IMR-90 (cell line): Measurements from ENCODE around the gene LIPK. TPM values are rescaled to one million over a fixed set of nuclear protein-coding genes. Genes with fewer than 3 reads are reported as not detected.

Experiments used
- ATAC-seq: fragments of 200-7000 bp; cut with Tn5 transposase; 2 replicates; pipeline ENCODE4 v1.9.1; 2020; ENCODE audit warnings: low read depth, mild to moderate bottlenecking, moderate library complexity
- BruUV-seq: library from RNA; stranded (reverse); fragments of 400-500 nt; replicated peaks from 2 replicates; lab custom pipeline; 2021; lab: Mats Ljungman, UMichigan
- CTCF ChIA-PET: fragments of 300-600 bp; formaldehyde crosslinking; extraction: SDS; loops from one replicate; lab custom pipeline; 2021; ENCODE audit warnings: antibody characterized with exemption; lab: Yijun Ruan, JAX
- POLR2A ChIA-PET: fragments of 300-600 bp; sonication (Branson Sonifier 250); formaldehyde crosslinking; loops from one replicate; lab custom pipeline; 2022; ENCODE audit warnings: antibody characterized with exemption; ENCODE audit not compliant: unreplicated experiment; lab: Charles Lee
- DNase-seq: peaks from one replicate; pipeline ENCODE4 v3.0.0; 2013
- H2AFZ ChIP-seq: replicated peaks from 2 replicates; pipeline ENCODE3; 2013; ENCODE audit warnings: low read length, mild to moderate bottlenecking; ENCODE audit not compliant: poor library complexity
- H2AK5ac ChIP-seq: 2 replicates; pipeline ENCODE4 v1.6.1; 2013; ENCODE audit warnings: low read depth, low read length, inconsistent platforms
- H2AK9ac ChIP-seq: replicated peaks from 2 replicates; pipeline ENCODE3; 2013; ENCODE audit warnings: mild to moderate bottlenecking, low read depth, low read length, moderate library complexity; ENCODE audit not compliant: poor library complexity
- H2BK120ac ChIP-seq: 2 replicates; pipeline ENCODE4 v1.6.1; 2013; ENCODE audit warnings: low read depth, low read length, inconsistent platforms
- H2BK15ac ChIP-seq: 3 replicates; pipeline ENCODE4 v1.6.1; 2013; ENCODE audit warnings: low read depth, low read length, inconsistent platforms
- H2BK20ac ChIP-seq: 2 replicates; pipeline ENCODE4 v1.6.1; 2013; ENCODE audit warnings: low read depth, mild to moderate bottlenecking, inconsistent platforms, low read length, moderate library complexity
- H2BK5ac ChIP-seq: 2 replicates; pipeline ENCODE4 v1.6.1; 2013; ENCODE audit warnings: mild to moderate bottlenecking, low read depth, low read length, inconsistent platforms; ENCODE audit not compliant: poor library complexity, severe bottlenecking
- H3K14ac ChIP-seq: replicated peaks from 2 replicates; pipeline ENCODE4 v1.6.1; 2013; ENCODE audit warnings: low read depth, low read length, inconsistent platforms
- H3K18ac ChIP-seq: 2 replicates; pipeline ENCODE4 v1.6.1; 2013; ENCODE audit warnings: low read depth, low read length, control low read depth
- H3K23ac ChIP-seq: 2 replicates; pipeline ENCODE4 v1.6.1; 2013; ENCODE audit warnings: low read depth, low read length, inconsistent platforms
- H3K27ac ChIP-seq: 2 replicates; pipeline ENCODE4 v1.5.1; 2013; ENCODE audit warnings: mild to moderate bottlenecking, control low read depth, low read length; ENCODE audit not compliant: insufficient read depth
- H3K27me3 ChIP-seq: 2 replicates; pipeline ENCODE4 v1.6.1; 2013; ENCODE audit warnings: low read length; ENCODE audit not compliant: control insufficient read depth, insufficient read depth
- H3K36me3 ChIP-seq: 2 replicates; pipeline ENCODE4 v1.6.1; 2013; ENCODE audit warnings: low read length, mixed read lengths; ENCODE audit not compliant: control insufficient read depth, insufficient read depth
- H3K4ac ChIP-seq: 2 replicates; pipeline ENCODE4 v1.6.1; 2013; ENCODE audit warnings: low read depth, low read length, inconsistent platforms
- H3K4me1 ChIP-seq: 2 replicates; pipeline ENCODE4 v1.6.1; 2013; ENCODE audit warnings: low read length, mixed read lengths; ENCODE audit not compliant: control insufficient read depth, insufficient read depth
- H3K4me2 ChIP-seq: 2 replicates; pipeline ENCODE4 v1.6.1; 2013; ENCODE audit warnings: low read depth, mild to moderate bottlenecking, control low read depth, low read length, moderate library complexity
- H3K4me3 ChIP-seq: 2 replicates; pipeline ENCODE4 v1.5.1; 2013; ENCODE audit warnings: low read depth, mild to moderate bottlenecking, control low read depth, low read length, moderate library complexity; ENCODE audit not compliant: insufficient read depth
- H3K56ac ChIP-seq: 2 replicates; pipeline ENCODE4 v1.6.1; 2013; ENCODE audit warnings: low read length, inconsistent platforms; ENCODE audit not compliant: insufficient read depth; ENCODE audit errors: extremely low read depth
- H3K79me1 ChIP-seq, 2 experiments: 2 replicates each; pipeline ENCODE4 v1.6.1; 2013; ENCODE audit warnings: low read length in 2 of 2, inconsistent platforms in 1 of 2, low read depth in 1 of 2
- H3K9ac ChIP-seq: 2 replicates; pipeline ENCODE4 v1.6.1; 2013; ENCODE audit warnings: low read depth, low read length, control low read depth
- H3K9me1 ChIP-seq: 2 replicates; pipeline ENCODE4 v1.6.1; 2013; ENCODE audit warnings: low read length, inconsistent platforms; ENCODE audit not compliant: insufficient read depth
- H3K9me3 ChIP-seq: 2 replicates; pipeline ENCODE4 v1.6.1; 2013; ENCODE audit warnings: low read length; ENCODE audit not compliant: control insufficient read depth, insufficient read depth
- H4K20me1 ChIP-seq: 2 replicates; pipeline ENCODE4 v1.6.1; 2013; ENCODE audit warnings: low read length, inconsistent platforms; ENCODE audit not compliant: insufficient read depth
- H4K5ac ChIP-seq: 2 replicates; pipeline ENCODE4 v1.6.1; 2013; ENCODE audit warnings: mild to moderate bottlenecking, low read depth, low read length, control low read depth
- H4K8ac ChIP-seq, 2 experiments: 2 replicates each; pipeline ENCODE4 v1.6.1; 2013; ENCODE audit warnings: low read depth in 2 of 2, low read length in 2 of 2, control low read depth in 1 of 2, inconsistent platforms in 1 of 2
- H4K91ac ChIP-seq: 2 replicates; pipeline ENCODE4 v1.6.1; 2013; ENCODE audit warnings: low read depth, low read length, inconsistent platforms; ENCODE audit not compliant: insufficient read depth
- CHD1 ChIP-seq: IDR thresholded peaks from 2 replicates; pipeline ENCODE4 v1.6.1; 2012; ENCODE audit warnings: low read depth, low read length, improper control_type of control experiment
- WGBS, 2 experiments: methylation state at CpG; one replicate each; pipeline versions ENCODE4 v1.1.5 to v1.1.7; 2013; ENCODE audit warnings: missing lambda C conversion rate in 2 of 2; ENCODE audit not compliant: insufficient read length in 1 of 2; ENCODE audit errors: extremely low coverage in 2 of 2; 5-methylcytosine and 5-hydroxymethylcytosine counted together
- dilution Hi-C: fragments of 300-500 bp; cut with HindIII; formaldehyde crosslinking; loops from one replicate; pipeline ENCODE4 v1.14.3; 2018; ENCODE audit warnings: low sequenced_read_pairs; ENCODE audit not compliant: unreplicated experiment
- in situ Hi-C: fragments of 300-500 bp; cut with MboI; formaldehyde crosslinking; loops from 3 replicates; pipeline ENCODE4 v1.14.3; 2019; ENCODE audit warnings: low sequenced_read_pairs, inconsistent platforms, mixed read lengths
- intact Hi-C: fragments of 100-400 bp; cut with micrococcal nuclease; formaldehyde crosslinking; loops from 2 replicates; pipeline ENCODE4 v1.10.0; 2022
- polyA plus RNA-seq, 3 experiments: library from polyadenylated mRNA; depleted of rRNA; stranded (reverse); fragments of >200 nt; gene quantifications; 2 replicates each; pipeline ENCODE4 v1.2.3, GENCODE V29; 2012; ENCODE audit warnings: low replicate concordance in 1 of 3
- total RNA-seq: library from RNA; depleted of rRNA; stranded (reverse); fragments of >200 nt; gene quantifications from 2 replicates; pipeline ENCODE4 v1.2.3, GENCODE V29; 2012
- TF ChIP-seq, protein P1 (sequence below): conservative IDR thresholded peaks from 2 replicates; pipeline ENCODE4 v1.5.1; 2012; ENCODE audit warnings: mild to moderate bottlenecking, low read depth, low read length, improper control_type of control experiment

Gene LIPK
- total and polyA plus RNA-seq, 2 of the 4 experiments (the other 2 are of a cell fraction) = not detected

DNA sequence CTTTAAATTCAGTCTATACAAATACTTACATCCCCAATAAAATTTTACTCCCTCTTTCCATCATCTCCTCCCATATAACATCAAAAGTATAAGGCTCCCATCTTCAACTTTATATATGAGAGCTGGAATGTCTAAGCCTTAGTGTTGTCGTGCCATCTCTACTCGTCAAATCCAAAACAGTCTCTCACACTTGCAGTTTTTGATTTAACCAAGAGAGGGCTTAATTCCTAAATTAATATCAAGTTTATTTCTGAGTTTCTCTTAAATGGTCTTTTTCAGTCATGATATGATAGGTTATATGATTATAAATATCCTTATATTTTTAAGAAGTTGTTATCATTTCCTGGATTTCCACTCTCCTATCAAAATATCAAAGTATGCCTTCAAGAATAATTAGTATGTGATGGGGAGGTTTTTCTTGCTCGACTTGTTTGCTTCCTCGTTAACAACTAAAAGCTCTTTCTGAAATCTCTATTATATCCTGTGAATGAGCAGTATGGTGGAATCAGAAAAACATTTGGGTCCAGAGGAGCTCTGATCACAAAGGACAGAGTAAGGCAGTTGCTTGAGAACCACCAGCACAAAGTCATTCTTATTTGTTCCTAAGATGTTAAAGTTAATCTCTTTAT, 12.5 kb upstream of the LIPK start:
- no peak overlapping the region for H3K27ac ChIP-seq
- no peaks in the 10 kb centered on the region for H3K36me3 ChIP-seq
- H3K56ac ChIP-seq = no peak overlapping the region
- no peaks in the 10 kb centered on the region for H4K20me1 ChIP-seq
- no peaks in the 10 kb centered on the region for H3K4me1 ChIP-seq
- H3K23ac ChIP-seq = no peak overlapping the region
- H3K18ac ChIP-seq = no peak overlapping the region
- H2BK120ac ChIP-seq = no peak overlapping the region
- CTCF ChIA-PET = interaction anchor here (0.8 to 2.1 kb wide), 3 partner anchors 9 to 61 kb away, joined by 3 to 6 read pairs (median 5); no protein-coding TSS in a partner anchor
- no peak overlapping the region for H3K4me3 ChIP-seq
- ATAC-seq (no peak), DNase-seq (no peak)
- POLR2A ChIA-PET = no interaction called here
- no peak overlapping the region for H3K4me2 ChIP-seq
- H4K5ac ChIP-seq = no peak overlapping the region
- no peak overlapping the region for H3K4ac ChIP-seq
- H2AK9ac ChIP-seq = no peak overlapping the region
- H2BK15ac ChIP-seq = no peak overlapping the region
- H3K27me3 ChIP-seq = peaks cover 13% of the 10 kb centered on the region
- no peak overlapping the region for H2AFZ ChIP-seq
- dilution Hi-C loops = no loop called here
- no peak overlapping the region for H3K9ac ChIP-seq
- no peak overlapping the region for H2BK20ac ChIP-seq
- H2BK5ac ChIP-seq = no peak overlapping the region
- BruUV-seq = no TSS peak
- no peaks in the 10 kb centered on the region for H3K9me3 ChIP-seq
- in situ Hi-C loops = no loop called here
- TF ChIP-seq, protein P1, sequence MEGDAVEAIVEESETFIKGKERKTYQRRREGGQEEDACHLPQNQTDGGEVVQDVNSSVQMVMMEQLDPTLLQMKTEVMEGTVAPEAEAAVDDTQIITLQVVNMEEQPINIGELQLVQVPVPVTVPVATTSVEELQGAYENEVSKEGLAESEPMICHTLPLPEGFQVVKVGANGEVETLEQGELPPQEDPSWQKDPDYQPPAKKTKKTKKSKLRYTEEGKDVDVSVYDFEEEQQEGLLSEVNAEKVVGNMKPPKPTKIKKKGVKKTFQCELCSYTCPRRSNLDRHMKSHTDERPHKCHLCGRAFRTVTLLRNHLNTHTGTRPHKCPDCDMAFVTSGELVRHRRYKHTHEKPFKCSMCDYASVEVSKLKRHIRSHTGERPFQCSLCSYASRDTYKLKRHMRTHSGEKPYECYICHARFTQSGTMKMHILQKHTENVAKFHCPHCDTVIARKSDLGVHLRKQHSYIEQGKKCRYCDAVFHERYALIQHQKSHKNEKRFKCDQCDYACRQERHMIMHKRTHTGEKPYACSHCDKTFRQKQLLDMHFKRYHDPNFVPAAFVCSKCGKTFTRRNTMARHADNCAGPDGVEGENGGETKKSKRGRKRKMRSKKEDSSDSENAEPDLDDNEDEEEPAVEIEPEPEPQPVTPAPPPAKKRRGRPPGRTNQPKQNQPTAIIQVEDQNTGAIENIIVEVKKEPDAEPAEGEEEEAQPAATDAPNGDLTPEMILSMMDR = 0 out of 2 replicates have a peak, but pooled peaks have one; percentile 13
- TF ChIP-seq CHD1 = no peak
- H4K8ac ChIP-seq = no peak overlapping the region
- H3K79me1 ChIP-seq = no peaks in the 10 kb centered on the region
- H3K9me1 ChIP-seq = no peaks in the 10 kb centered on the region
- H4K91ac ChIP-seq = no peak overlapping the region
- no peak overlapping the region for H3K14ac ChIP-seq
- WGBS, 2 experiments = no CpG with 5 or more reads among the region's 4 CpGs
- H2AK5ac ChIP-seq = no peak overlapping the region
- intact Hi-C loops = loop anchor here (5.0 kb wide), 1 partner anchor 294 kb away; no protein-coding TSS in a partner anchor
